GM12873 (cell line): ENCODE results near the gene UBE2L5.

Experiments used
- CTCF ChIP-seq: IDR thresholded peaks from 2 replicates; pipeline ENCODE4 v1.5.1; 2012; ENCODE audit warnings: low read depth, mild to moderate bottlenecking, moderate library complexity, low read length, control low read depth; ENCODE audit not compliant: insufficient read depth; ENCODE audit errors: missing control alignments

Gene UBE2L5

DNA sequence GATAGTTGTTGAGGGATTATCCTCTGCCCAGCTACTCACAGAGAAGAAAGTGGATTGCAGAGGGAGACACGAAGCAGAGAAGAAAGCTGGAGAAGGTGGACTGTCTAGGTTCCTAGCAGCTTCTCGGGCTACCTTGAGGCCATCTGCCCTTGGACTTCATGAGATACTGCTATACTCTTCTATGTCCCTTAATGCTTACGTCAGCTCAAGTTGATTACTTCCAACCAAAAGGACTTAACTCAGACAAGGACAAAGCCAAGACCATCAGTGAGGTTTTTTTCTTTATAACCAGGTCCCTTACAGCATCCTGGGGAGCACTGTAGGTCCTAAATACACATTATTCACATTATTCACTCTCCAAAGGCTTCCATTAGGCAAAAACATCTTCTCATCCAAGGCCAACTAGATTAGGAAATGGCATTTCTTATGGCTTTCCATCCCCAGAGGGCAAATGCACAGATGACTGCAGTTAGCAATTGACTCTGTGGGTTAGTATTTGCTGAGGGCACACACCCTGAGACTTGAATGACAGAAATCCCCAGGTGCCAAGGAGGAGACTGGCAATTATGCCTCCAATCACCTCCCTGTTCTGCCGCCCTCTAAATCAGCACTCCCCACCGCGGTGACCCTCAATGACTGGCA is 4.1 kb upstream of the UBE2L5 start:
- TF ChIP-seq CTCF = no peak

DNA sequence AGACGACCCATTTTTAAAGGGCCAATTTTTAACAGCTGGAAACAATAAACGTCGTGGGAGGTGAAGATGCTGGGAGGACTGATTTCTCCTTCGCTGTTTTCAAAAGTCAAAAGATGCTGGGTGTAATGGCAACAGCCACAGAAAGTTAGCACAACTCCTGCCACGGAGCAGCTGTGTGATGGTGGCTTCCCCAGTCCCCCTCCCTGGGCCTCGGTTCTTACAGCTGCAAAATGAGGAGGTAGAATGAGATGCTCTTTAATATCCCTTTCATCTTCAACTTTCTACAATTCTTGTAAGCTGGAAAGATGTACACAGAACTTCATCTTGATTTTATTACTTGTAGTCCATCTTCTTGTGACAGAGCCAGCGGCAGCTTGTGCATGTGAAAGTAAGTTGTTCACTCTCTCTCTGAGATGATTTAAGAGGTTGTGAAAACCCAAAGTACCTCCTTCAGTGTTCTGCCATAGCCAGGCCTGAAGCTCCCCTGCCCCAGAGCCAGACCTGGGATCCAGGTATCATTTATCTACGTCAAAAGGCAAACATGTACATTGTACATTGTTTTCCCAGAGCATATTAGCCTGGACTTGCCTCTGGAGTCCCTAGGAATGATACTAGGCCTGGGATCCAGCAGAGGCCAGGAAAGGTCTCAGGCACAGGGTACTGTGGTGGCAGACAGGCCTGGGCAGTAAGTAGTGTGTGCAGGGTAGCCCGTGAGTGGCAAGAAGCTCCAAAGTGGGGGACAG is 3.4 kb upstream of the UBE2L5 start:
- no peak for TF ChIP-seq CTCF

- no peak for TF ChIP-seq CTCF
Observed at GRCh38 chr13:30421093-30422053, 920 bp upstream of the UBE2L5 start.

- no peak for TF ChIP-seq CTCF
Observed at GRCh38 chr13:30423891-30424290, 1.6 kb downstream of the UBE2L5 start.

DNA sequence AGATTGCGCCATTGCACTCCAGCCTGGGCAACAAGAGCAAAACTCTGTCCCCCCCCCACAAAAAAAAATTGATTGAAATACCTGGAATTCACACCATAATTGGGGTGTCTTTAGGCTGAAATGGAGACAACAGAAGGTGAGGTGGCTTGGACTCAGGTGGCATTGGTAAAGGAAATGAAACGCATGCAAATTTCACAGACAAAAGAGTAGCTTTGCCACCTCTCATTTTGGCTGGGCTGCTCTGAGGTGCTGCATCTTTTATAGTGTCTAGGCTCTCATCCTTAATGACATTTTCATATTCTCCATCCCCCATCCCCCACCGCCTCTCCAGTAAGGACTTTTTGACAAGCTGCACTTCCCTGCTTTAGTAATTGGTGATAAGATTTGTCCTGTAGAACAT is 6.9 kb downstream of the UBE2L5 start:
- TF ChIP-seq CTCF = no peak

DNA sequence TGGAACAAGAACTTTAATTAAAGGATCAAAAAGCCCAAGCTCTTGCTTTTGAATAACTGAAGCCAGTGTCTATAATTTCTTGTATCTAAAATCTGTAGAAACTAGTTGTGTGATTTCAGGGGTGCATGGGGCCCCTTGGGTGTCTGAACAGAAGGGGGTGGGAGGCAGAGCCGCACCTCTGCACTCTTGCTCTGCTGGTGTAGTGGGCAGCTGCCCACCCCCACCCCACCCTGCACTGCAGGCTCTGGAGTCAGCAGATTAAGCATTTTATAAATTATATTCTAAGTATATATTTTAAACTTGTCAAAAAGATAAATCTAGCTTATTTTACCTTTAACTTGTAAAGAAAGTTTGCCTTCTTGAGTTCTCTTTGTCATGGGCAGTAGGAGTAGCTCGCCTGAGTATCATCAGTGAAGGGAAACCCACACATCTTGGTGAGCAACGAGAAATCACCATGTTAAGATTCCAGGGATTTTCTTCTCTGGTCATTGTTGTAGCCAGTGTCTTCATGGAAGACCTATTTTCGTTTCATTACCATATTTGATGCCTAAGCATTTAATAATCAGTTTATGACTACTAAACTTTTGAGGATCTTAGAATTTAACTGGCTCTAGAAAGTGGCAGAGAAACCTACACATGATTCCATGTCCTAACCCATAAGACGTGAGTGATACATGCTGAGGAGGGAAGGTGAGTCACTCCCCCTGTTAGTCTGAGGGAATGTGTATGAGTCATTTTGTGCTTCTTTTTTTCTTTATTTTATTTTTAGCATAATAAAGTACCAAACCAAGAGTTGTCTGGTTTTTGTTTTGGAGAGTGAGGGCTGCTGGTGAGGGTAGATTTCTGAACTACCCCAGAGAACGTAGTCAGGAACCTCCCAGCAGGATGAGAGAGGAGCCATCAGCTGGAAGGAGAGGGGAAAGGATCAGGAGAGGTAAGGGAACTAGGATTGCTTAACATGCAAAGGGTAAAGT is 7.7 kb downstream of the UBE2L5 start:
- TF ChIP-seq CTCF = no peak
